Glutamatergic neuron (in vitro differentiated cells): ENCODE data around the gene EPHX1. TPM values are rescaled to one million over a fixed set of nuclear protein-coding genes. Genes with fewer than 3 reads are reported as not detected.
A peak's percentile ranks its signal among the peaks of the same experiment; 100 is the strongest.
"Not testable (repeated sequence)": the region's sequence is repeated elsewhere in the genome, so short reads cannot be mapped to it uniquely, and the experiment has no call there.

Source experiments
- DNase-seq: peaks from one replicate; pipeline ENCODE4 v3.0.0; 2022
- H3K27ac Mint-ChIP-seq: one replicate; pipeline ENCODE4 v1.8.0; 2020; ENCODE audit warnings: mild to moderate bottlenecking, mixed read lengths, inconsistent platforms; ENCODE audit not compliant: unreplicated experiment
- H3K27me3 Mint-ChIP-seq: one replicate; pipeline ENCODE4 v1.8.0; 2020; ENCODE audit warnings: mild to moderate bottlenecking, moderate library complexity, mixed read lengths, inconsistent platforms; ENCODE audit not compliant: unreplicated experiment
- H3K36me3 Mint-ChIP-seq: one replicate; pipeline ENCODE4 v1.8.0; 2020; ENCODE audit warnings: mild to moderate bottlenecking, mixed read lengths, inconsistent platforms; ENCODE audit not compliant: unreplicated experiment
- H3K4me1 Mint-ChIP-seq: one replicate; pipeline ENCODE4 v1.8.0; 2020; ENCODE audit warnings: mild to moderate bottlenecking, low read depth, mixed read lengths, inconsistent platforms; ENCODE audit not compliant: unreplicated experiment
- H3K4me3 Mint-ChIP-seq: one replicate; pipeline ENCODE4 v1.8.0; 2020; ENCODE audit warnings: mild to moderate bottlenecking, mixed read lengths, inconsistent platforms; ENCODE audit not compliant: unreplicated experiment
- H3K9me3 Mint-ChIP-seq: one replicate; pipeline ENCODE4 v1.8.0; 2020; ENCODE audit warnings: mild to moderate bottlenecking, moderate library complexity, mixed read lengths, inconsistent platforms; ENCODE audit not compliant: unreplicated experiment
- CTCF ChIP-seq: fragments of 200-600 bp; sonication (generic); IDR thresholded peaks from one replicate; pipeline ENCODE4 v1.5.0; 2021; ENCODE audit not compliant: partially characterized antibody, unreplicated experiment
- total RNA-seq: library from RNA; stranded (reverse); fragmentation: NEBNext Ultra II Directional; extraction: Animal tissue kit (Norgen Biotek cat#: 25700); gene quantifications from one replicate; pipeline ENCODE4 v1.2.1, GENCODE V29; 2021; ENCODE audit not compliant: unreplicated experiment

EPHX1 gene
- total RNA-seq, 1 donor from 2014 or later, result 60.4 TPM

- peaks cover 14% of the 10 kb centered on the region for H3K9me3 Mint-ChIP-seq
- H3K4me3 Mint-ChIP-seq, result no peak overlapping the region
- H3K36me3 Mint-ChIP-seq, result no peaks in the 10 kb centered on the region
- H3K27me3 Mint-ChIP-seq, result peaks cover 5% of the 10 kb centered on the region
- no peak for DNase-seq
- peak overlapping the region; percentile 12 for H3K27ac Mint-ChIP-seq
- TF ChIP-seq CTCF, result no peak
- peaks cover 15% of the 10 kb centered on the region for H3K4me1 Mint-ChIP-seq
These were observed 76.5 kb downstream of the EPHX1 start for GRCh38 chr1:225886159-225887029.

GRCh38 chr1:225887030-225887314, 77.0 kb downstream of the EPHX1 start:
- H3K4me1 Mint-ChIP-seq, result peaks cover 15% of the 10 kb centered on the region
- H3K9me3 Mint-ChIP-seq, result peaks cover 14% of the 10 kb centered on the region
- no peak for TF ChIP-seq CTCF
- DNase-seq, result no peak
- no peak overlapping the region for H3K27ac Mint-ChIP-seq
- H3K4me3 Mint-ChIP-seq, result no peak overlapping the region
- no peaks in the 10 kb centered on the region for H3K36me3 Mint-ChIP-seq
- peaks cover 5% of the 10 kb centered on the region for H3K27me3 Mint-ChIP-seq

GRCh38 chr1:225887554-225888288, 77.8 kb downstream of the EPHX1 start:
- not testable (repeated sequence) for H3K27me3 Mint-ChIP-seq, H3K36me3 Mint-ChIP-seq, DNase-seq
- H3K27ac Mint-ChIP-seq, result peak overlapping the region; percentile 48
- H3K4me1 Mint-ChIP-seq, result peaks cover 15% of the 10 kb centered on the region
- H3K4me3 Mint-ChIP-seq, result peak overlapping the region; percentile 61
- peaks cover 14% of the 10 kb centered on the region for H3K9me3 Mint-ChIP-seq

- Mint-ChIP-seq H3K4me3 (peak overlapping the region; percentile 61), H3K4me1 (peaks cover 15% of the 10 kb centered on the region), H3K36me3 (no peaks in the 10 kb centered on the region), H3K9me3 (peaks cover 14% of the 10 kb centered on the region), H3K27ac (peak overlapping the region; percentile 48), H3K27me3 (peaks cover 2% of the 10 kb centered on the region)
- no peak for DNase-seq
- TF ChIP-seq CTCF, result no peak
These were observed 78.5 kb downstream of the EPHX1 start for GRCh38 chr1:225888289-225888897.

- peaks cover 14% of the 10 kb centered on the region for H3K9me3 Mint-ChIP-seq
- peak within 1 kb of the TSS; percentile 48 for H3K27ac Mint-ChIP-seq
- no peaks in the 10 kb centered on the region for H3K36me3 Mint-ChIP-seq
- peaks cover 15% of the 10 kb centered on the region for H3K4me1 Mint-ChIP-seq
- H3K27me3 Mint-ChIP-seq, result peaks cover 2% of the 10 kb centered on the region
- peak; percentile 51 for DNase-seq
- TF ChIP-seq CTCF, result no peak
- peak within 1 kb of the TSS; percentile 61 for H3K4me3 Mint-ChIP-seq
These were observed 79.1 kb downstream of the EPHX1 start, which contains the start of gene LEFTY1 for GRCh38 chr1:225888898-225889601. LEFTY1 (minus strand) TSS chr1:225889146; CDS start chr1:225889066, 80 bp downstream.
